Activated naive CD8-positive, alpha-beta T cell treated with anti-CD3 and anti-CD28 coated beads, Interleukin-2, amount 50 U/mL, for 16 hours (primary cell): ENCODE data around the gene ARRB1.
"Not testable (repeated sequence)": the region's sequence is repeated elsewhere in the genome, so short reads cannot be mapped to it uniquely, and the experiment has no call there.

Experiments
- DNase-seq: peaks from one replicate; pipeline ENCODE4 v3.0.0-alpha.2; 2020; ENCODE audit warnings: low read depth, low spot score

The ARRB1 gene

DNA sequence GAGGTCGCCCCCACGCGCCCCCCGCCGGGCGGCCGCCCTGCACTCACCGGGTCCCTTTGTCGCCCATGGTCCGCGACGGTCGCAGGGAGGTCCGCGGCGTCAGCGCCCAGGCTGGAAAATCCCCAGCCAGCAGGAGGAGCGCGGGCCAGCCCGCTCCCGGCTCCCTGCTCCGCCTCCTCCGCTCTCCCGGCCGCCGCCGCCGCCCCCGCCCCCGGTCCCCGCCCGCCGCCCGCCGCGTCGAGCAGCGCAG, at the start of gene ARRB1:
Gene ARRB1, minus strand, starts transcription at position 121 of the 250 bp plus-strand sequence. Its CDS starts 54 bp downstream, at position 67.
- no peak for DNase-seq

DNA sequence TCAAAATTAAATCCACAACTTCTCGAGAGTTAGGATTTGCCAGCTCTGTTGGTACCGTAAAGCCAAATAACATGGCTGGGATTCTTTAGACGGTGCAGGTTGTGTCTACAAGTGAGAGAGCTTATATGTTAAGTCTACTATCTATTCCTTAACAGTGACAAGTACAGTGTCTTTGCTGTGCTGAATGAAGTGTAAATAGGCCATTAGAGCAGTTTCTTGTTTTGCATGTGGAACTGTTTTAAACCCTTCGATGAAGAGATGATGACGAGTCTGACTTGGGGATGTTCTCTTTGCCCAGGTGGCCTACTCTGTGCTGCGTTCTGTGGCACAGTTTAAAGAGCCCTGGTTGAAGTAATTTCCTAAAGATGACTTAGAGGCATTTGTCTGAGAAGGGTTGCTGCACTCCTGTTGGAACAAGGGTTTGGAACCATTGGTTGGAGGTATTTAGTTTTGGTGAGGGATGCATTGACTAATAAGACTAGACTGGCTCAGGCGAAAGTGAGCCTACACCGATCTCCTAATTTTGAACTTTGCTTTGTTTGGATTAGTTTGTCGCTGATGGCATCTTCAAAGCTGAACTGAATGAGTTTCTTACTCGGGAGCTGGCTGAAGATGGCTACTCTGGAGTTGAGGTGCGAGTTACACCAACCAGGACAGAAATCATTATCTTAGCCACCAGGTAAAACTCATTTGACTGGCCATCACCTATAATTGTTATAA, 48.8 kb upstream of the ARRB1 start:
- no peak for DNase-seq

DNA sequence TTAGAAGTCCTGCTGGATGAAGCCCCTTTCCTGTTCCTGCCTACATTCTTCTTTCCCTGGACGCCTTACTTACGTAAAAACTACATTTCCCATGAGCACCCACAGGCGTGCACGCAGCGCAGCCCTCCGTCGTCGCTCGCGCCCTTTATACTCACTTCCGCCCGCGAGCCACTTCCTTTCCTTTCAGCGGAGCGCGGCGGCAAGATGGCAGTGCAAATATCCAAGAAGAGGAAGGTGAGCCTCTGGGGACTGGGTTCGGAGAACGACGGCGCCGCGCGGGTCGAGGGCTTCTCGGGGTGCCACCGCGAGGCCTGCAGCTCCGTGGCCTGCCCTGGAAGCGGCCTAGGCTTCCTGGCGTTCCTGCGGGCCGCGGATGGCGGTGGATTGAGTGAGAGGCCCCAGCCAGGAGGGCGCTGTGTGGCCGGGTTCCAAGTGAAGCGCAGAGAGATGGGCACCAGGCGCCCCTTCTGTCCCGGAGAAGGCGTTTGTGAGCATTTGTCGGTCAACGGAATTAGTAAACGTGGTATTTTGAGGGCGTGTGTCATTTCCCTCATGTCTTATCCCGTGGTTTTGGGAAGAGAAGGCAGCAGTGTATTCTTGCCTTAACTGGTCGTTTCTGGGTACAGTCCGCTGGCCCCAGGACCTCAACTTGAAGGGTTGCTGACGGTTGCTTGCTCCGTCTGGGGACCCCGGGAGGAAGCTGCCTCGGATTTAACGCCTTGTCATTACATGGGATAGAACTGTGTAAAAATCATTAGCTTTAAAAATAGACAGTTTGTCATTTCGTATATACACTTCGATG, 48.1 kb upstream of the ARRB1 start, which contains the start of gene RPS3:
Gene RPS3, plus strand, starts transcription at position 175 of the 802 bp plus-strand sequence. Its CDS starts 30 bp downstream, at position 205.
- DNase-seq, result peak; percentile 75

DNA sequence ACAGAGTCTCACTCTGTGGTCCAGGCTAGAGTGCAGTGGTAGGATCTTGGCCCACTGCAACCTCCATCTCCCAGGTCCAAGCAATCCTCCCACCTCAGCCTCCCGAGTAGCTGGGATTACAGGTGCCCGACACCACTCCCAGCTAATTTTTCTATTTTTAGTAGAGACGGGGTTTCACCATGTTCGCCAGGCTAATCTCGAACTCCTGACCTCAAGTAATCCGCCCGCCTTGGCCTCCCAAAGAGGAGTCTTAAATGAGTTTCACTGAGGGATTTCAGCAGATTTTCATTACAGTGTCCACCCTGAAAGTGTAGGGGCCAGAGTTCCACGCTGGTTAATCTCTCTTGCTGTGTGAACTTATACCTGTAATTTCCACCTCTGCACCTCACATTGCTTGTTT, 47.4 kb upstream of the ARRB1 start:
- no peak for DNase-seq

DNA sequence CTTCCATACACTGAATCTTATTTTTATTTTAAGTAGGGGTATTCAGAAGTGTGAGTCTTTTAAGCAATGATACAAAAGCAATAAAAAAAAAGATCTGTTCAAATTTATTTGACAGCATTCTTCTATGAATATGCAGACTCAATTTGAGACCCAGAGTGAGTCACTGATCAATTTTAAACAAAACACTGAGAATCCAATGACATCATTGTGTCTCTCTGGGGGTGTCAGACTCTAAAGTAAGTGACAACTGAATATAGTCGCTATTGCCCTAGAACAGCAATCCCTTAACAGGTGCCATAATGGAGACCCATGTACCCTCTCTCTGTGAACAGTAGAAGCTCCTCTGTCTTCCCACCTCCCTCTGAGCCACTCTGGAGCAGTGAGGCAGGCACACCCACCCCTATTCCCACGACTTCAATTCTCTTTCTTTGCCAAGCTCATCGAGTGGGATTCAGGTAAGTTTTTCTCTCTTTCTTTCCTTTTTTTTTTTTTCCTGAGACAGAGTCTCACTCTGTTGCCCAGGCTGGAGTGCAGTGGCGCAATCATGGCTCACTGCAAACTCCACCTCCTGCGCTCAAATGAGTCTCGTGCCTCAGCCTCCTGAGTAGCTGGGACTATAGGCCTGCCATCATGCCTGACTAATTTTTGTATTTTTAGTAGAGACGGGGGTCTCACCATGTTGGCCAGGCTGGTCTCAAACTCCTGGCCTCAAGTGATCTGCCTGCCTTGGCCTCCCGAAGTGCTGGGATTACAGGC, 42.8 kb upstream of the ARRB1 start:
- DNase-seq, result no peak

DNA sequence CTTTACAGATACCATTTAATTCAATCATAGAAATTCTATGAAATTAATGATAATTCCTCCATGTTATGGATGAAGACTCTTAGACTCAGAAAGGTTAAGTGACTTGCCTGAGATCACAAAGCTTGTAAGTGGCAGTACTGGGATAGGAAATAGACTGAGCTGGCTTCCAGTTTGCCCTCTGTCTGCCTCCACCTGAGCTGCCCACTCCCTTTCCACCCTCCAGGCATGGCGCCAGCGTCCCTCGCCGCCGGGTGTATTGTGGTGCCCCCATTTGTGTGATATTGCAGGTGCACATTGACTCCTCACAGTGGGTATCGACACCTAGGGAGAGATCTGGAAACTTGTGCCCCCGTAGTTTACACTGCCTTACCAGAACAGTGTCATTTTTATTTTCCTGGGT, 38.5 kb upstream of the ARRB1 start:
- DNase-seq, result no peak

DNA sequence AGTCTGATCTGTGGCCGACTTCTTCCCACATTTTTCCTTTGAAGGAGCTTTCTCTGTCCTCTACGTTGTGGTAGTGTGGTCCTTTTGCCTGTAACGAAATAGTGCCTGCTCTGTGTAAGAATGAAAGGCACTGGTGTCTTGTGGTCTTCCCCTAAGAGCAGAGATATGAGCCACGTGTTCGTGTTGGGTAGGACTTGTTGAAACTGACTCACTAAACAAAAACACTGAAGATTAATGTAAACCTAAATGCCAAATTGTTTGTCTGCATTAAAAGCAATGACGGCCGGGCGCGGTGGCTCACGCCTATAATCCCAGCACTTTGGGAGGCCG, 37.8 kb upstream of the ARRB1 start:
- no peak for DNase-seq

DNA sequence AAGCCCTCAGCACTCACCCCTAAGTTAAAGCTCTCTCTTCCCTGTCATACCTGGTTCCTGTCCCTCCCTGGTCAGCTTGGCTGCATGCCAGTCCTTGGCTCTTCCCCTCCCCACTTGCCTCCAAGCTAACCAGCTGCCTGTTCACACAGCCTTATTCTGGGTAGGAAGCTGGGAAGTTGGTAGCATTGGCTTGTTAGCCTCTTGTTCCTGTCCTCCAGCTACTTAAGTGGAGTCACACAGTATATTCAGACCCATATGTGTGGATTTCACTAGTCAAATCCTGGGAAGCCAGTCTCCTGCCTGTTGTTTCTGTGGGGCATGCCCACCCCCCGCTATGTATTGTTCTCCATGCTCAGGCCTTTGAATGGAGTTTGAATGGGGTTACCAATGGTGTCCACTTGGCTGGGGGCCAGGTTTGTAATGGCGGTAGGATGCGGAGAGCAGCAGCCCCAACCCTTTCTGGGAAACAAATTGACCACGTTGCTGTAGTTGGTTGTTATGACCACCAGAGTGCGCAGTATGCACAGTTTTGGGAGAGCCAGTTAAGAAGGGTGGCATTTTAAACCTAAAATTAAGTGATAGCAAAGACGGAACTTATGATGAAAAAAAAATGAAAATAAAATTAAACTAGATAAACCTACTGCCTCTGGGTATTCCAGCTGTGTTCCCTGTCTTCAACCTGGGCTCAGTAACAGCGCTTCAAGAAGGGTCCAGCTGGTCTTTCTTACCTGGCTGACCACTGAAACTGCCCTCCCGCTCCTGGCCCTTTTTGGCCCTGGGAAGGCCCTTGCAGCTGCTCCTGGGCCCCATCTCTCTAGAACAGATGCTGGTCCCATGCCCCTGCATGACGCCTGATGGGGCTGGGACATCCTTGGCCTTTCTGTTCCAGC, 37.2 kb upstream of the ARRB1 start:
- DNase-seq, result peak; percentile 32

DNA sequence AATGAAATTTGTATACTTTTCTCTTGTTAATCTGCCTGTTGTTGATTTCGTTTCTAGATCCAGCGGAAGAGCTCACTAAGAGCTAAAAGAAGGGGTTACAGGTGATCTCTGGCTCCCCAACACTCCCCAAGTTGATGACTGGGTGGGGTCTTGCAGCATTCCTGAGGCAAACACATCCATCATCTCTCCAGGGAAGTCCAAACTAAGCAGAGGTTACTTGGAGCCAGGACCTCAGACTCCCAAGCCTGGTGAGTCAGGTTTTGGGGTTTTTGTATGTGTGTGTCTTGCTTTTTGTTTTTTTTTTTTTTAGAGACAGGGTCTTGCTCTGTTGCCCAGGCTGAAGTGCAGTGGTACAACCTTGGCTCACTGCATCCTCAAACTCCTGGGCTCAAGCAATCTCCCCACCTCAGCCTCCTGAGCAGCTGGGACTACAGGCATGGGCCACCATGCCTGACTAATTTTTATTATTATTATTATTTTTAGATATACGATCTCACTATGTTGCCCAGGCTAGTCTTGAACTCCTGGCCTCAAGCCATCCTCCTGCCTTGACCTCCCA, 36.4 kb upstream of the ARRB1 start:
- no peak for DNase-seq

DNA sequence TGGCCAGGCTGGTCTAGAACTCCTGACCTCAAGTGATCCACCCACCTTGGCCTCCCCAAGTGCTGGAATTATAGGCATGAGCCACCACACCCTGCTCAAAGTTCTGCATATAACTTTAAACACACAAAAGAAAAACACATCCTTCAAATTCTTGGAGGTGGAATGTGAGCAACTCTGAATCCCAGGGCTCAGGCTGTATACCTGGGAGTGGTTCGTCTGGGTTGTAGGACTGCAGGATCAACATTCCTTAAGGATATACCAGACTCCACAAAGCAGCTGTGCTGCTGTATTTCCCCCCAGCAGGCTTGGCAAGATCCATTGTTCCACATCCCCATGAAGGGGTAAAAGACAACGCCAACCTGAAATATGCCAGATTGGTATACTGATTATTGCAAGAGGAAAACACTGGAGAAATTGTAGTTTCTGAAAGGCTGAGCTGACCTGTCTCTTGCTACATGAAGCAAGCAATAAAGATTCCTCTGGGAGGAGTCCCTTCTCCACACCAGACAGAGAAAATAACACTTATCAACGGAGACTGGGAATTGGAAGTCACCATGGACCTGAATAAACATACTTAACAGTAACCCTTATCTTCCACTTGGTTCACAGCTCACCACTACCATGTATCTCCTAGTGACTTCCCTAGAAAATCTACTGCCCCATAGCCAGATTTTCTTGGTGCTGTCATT, 35.6 kb upstream of the ARRB1 start:
- no peak for DNase-seq

DNA sequence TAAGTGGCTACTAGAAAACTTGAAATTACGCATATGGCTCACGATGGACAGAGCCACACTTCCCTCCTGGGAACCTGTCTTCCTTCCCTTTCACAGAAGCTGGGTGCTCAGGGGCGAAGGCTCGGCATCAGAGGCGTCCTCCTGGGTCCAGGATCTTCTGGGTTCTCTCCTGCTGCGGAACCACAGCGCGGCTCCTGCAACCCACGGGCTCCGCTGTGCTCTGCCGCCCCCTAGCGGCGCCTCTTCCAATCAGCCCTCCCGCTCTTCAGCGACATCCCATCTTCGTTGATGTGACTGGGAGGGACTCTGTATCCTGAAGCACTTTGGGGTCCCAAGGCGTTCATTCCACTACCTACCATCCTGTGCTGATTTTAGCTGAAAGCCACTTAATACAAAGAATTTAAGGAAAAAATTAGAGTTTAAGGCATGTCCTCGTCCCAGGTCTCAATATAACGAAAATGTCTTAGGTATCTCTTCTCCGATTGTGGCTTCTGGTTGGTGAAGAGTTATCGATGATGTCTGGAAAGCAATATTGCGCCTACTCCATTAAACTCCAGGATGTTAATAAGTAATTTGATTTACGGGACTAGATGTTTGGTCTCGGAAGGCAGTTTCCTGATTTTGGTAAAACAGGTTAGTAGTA, 33.1 kb upstream of the ARRB1 start:
- DNase-seq, result peak; percentile 37

DNA sequence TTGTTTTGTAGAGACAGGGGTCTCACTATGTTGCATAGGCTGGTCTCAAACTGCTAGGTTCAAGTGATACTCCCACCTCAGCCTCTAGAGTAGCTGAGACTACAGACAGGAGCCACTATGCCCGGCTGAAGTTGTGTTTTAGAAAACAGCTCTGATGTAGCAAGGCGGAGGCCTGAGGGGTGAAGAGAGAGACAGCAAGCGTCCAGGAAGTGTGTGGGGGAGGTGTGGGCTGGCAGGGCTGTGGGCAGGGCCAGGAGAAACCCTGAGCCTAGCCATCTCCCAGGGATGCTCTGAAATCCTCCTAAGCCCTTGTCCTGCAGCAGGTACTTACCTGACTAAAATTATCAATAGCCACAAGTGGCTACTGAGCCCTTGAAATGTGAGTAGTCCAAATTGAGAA, 31.8 kb upstream of the ARRB1 start:
- DNase-seq, result no peak

DNA sequence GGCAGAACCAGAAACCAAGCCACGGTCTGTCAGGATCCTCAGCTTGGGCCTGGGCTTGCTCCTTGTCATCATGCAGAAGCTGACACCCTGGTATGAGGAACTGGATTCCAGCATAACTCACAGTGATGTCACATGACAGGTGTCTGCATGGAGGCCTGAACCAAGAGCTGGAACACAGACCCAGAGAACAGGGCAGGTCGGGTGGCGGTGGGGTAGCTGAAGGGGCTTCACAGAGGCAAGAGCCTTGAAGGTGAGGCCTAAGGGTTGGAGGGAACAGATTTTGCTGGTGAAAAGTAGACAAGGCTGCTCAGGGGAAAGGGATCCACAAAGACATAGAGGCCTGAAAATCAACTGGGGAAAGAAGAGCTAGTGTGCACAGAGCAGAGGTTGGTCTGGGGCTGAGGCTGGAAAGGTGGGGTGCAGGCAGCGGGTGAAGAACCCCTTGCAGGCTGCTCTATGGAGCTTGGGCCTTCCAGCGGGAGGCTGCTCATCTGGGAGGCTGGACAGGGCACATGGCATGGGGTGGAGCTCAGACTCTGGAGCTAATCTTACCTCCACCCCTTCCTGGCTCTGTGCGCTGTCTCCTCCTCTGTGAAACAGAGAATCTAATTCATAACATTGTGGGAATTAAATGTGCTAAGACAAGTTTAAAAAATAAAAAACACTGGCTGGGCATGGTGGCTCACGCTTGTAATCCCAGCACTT, 29.4 kb upstream of the ARRB1 start:
- DNase-seq, result no peak

DNA sequence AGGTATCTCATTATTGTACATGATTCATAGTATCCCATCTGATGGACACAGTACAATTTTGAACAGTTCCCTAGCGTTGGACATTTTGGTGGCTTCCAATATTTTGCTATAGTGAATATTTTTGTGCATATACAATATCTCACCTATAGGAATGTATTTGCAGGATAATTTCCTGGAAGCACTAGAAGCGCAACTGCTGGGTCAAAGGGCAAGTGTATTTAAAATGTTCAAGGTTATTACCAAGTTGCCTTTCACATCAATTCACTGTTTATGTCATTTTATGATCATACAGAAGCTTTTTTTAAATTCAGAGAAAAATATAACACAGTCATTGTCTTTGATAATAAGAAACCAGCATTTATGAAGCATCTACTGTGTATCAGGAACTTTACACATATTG, 28.8 kb upstream of the ARRB1 start:
- no peak for DNase-seq

DNA sequence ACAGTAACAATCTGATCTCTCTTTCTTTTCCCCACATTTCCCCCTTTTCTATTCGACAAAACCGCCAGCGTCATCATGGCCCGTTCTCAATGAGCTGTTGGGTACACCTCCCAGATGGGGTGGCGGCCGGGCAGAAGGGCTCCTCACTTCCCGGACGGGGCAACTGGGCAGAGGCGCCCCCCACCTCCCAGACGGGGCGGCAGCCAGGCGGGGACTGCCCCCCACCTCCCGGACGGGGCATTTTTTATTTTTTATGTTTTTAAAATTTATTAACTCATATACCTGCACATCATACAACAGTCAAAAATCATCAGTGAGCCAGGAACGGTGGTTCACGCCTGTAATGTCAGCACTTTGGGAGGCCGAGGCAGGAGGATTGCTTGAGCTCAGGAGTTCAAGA, 27.3 kb upstream of the ARRB1 start:
- DNase-seq, result not testable (repeated sequence)

DNA sequence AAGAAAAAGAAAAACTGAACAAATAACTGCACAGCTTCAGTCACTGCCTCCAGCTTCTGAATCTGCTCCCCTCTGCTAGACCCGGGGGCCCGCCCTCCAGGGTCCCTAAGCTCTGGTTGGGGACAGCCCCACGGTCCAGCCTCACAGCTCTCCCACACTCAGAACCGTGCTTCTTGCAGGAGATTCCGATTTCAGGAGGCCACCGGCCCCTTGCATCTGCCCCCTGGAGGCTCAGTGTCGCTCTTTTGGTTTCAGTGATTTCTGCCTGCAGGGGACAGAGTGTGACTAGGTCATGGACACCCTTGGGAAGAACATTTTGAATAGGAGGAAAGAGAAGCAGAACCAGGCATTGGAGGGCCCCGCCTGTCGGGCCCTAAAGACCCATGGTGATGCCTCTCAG, 24.7 kb upstream of the ARRB1 start:
- DNase-seq, result no peak

DNA sequence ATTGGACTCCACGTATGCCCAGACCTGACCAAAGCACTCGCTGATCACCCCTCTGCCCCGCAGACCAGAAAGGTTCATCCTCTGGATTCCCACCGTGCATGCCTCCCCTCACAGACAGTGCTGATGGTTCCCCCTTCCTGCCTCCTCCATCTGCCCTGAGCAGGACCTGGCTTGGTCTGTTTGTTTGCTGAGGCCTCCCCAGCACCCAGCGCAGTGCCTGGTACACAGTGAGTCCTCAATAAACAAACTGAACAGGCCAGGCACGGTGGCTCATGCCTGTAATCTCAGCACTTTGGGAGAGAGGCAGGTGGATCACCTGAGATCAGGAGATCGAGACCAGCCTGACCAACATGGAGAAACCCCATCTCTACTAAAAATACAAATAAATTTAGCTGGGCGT, 24.2 kb upstream of the ARRB1 start:
- DNase-seq, result no peak

DNA sequence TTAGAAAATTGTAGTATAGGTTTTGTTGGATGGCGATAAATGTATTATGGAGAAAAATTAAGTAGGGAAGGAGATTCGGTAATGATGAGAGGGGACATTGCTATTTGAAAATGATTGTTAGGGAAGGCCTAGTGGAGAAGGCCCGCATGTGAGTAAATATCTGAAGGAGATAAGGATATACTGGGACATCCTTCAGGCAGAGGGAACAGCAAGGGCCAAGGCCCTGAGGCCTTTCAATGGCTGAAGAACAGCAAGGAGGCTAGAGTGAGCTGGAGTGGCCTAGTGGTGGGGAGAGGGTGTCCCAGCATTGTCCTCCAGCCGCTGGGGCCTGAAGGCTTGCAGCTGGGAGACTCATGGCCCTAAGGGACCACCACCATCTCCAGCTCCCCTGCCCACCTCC, 23.2 kb upstream of the ARRB1 start:
- DNase-seq, result no peak

DNA sequence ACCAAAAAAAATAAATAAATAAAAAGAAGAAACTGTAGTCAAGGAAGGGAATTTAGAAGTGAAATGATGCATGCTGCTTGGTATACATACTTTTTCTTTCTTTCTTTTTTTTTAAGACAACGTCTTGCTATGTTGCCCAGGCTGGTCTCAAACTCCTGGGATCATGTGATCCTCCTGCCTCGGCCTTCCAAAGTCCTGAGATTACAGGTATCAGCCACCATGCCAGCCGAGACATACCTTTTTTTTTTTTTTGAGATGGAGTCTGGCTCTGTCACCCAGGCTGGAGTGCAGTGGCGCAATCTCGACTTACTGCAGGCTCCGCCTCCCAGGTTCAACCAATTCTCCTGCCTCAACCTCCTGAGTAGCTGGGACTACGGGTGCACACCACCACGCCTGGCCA, 21.7 kb upstream of the ARRB1 start:
- no peak for DNase-seq
